Measurements from ENCODE around the gene COX10.

DNA sequence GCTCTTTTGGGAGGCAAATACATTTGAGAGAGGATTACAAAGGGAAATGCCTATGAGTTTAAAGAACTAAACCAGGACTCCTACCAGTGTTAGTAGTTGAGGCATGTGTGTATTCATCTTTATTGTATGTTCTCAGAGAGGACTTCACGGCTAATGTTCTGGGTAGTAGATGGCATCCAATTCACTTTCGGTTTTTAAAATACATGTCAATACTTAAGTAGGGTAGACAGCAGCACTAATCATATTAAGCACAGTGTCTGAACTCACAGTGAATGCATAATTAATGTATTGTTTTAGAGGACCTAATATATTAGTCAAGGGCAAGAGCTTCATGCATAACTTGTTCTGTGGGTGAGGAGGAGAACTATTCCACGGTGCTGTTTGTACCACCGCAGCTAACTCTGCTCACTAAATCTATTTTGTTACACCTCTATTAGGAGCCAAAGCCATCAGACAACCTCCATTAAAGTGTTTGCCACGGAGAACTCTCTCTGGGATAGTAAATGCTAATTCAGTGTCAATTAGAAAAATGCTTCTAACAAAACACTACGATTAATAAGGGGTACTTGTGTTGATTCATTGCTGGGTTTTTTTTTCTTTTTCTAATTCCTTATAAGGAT is 56.3 kb downstream of the COX10 start:
- TF ChIP-seq, protein P1, sequence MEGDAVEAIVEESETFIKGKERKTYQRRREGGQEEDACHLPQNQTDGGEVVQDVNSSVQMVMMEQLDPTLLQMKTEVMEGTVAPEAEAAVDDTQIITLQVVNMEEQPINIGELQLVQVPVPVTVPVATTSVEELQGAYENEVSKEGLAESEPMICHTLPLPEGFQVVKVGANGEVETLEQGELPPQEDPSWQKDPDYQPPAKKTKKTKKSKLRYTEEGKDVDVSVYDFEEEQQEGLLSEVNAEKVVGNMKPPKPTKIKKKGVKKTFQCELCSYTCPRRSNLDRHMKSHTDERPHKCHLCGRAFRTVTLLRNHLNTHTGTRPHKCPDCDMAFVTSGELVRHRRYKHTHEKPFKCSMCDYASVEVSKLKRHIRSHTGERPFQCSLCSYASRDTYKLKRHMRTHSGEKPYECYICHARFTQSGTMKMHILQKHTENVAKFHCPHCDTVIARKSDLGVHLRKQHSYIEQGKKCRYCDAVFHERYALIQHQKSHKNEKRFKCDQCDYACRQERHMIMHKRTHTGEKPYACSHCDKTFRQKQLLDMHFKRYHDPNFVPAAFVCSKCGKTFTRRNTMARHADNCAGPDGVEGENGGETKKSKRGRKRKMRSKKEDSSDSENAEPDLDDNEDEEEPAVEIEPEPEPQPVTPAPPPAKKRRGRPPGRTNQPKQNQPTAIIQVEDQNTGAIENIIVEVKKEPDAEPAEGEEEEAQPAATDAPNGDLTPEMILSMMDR (IDR thresholded peaks at IDR 0.05), result no peak
- TF ChIP-seq POLR2AphosphoS5 (IDR thresholded peaks at IDR 0.05; ENCODE audit: low read depth, low read length), result no peak
